Measurements from ENCODE around the gene HDHD2. TPM values are rescaled to one million over a fixed set of nuclear protein-coding genes. Genes with fewer than 3 reads are reported as not detected.

Gene HDHD2
- total RNA-seq, 4 donors from 2014 or later, result 18.9 to 29.3 (median 25.9) TPM

Small RNA genes lying within 50 kb of the gene (small RNA-seq; reads per million reads assigned to genes)
- 0 reads per million in 4 donors for gene AC012254.4

Other genes starting within 250 kb of the HDHD2 start
- 10 to 100 TPM; 26.4 to 31.0 (median 28.1) TPM for gene PIAS2, start 233.0 kb downstream of the HDHD2 start, total RNA-seq
- gene KATNAL2, start 232.9 kb downstream of the HDHD2 start, total RNA-seq, result 1 to 10 TPM in 3 of 4 donors, under 1 TPM in 1; 0.89 to 4.1 (median 3.3) TPM
- gene ELOA2, start 114.9 kb downstream of the HDHD2 start, total RNA-seq, result not detected
- 10 to 100 TPM in 3 of 4 donors, 1 to 10 TPM in 1; 7.1 to 13.8 (median 10.5) TPM for gene IER3IP1, start 25.9 kb upstream of the HDHD2 start, total RNA-seq
- not detected for gene SKOR2, start 101.2 kb upstream of the HDHD2 start, total RNA-seq